ENCODE data around the gene ENO3.
A peak's percentile ranks its signal among the peaks of the same experiment; 100 is the strongest.

The ENO3 gene

DNA sequence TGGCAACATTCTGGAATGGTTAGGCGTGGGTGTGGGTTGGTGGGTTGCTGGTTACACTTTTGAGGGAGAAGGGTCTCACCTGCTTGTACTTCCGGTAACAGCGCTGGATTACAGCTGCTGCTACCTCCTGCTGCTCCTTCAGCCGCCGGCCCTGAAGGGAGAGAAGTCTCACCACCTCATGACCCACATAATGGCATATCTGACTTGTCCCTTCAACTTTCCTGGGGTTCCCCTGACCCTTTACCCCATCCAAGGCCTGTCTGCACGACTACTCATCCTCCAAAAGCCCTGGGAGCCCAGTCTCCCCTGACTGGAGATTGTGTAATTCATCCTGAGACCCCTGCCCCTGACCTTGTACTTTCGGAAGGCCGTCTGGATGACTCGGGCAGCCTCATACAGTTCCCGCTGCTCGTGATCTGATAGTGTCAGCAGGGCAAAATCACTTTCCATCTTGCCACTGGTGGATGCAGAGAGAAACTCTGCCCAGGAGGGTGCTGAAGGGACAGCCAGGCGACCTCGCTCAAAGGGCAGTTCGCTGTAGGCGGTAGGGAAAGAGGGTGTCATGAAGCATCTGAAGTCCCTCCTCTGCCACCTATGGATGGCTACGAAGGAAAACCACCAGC, 18.7 kb downstream of the ENO3 start:
- peak overlapping the region; percentile 96 for H3K27ac ChIP-seq
- TF ChIP-seq ZFX (IDR thresholded peaks at IDR 0.05; ENCODE audit: borderline replicate concordance) (no peak), CTCF (IDR thresholded peaks at IDR 0.05) (no peak)

- TF ChIP-seq CTCF (IDR thresholded peaks at IDR 0.05) (no peak), ZFX (IDR thresholded peaks at IDR 0.05; ENCODE audit: borderline replicate concordance) (no peak)
- H3K27ac ChIP-seq: peak overlapping the region; percentile 96
These were observed 19.4 kb downstream of the ENO3 start for GRCh38 chr17:4970273-4970672.

GRCh38 chr17:4971826-4972225, 20.9 kb downstream of the ENO3 start:
- H3K27ac ChIP-seq: 0 out of 2 replicates have a peak overlapping the region, but pooled peaks have one; percentile 96
- no peak for TF ChIP-seq ZFX (IDR thresholded peaks at IDR 0.05; ENCODE audit: borderline replicate concordance)
- no peak for TF ChIP-seq CTCF (IDR thresholded peaks at IDR 0.05)

- TF ChIP-seq ZFX (IDR thresholded peaks at IDR 0.05; ENCODE audit: borderline replicate concordance) (no peak), CTCF (IDR thresholded peaks at IDR 0.05) (no peak)
- no peak overlapping the region for H3K27ac ChIP-seq
These were observed 21.4 kb downstream of the ENO3 start for GRCh38 chr17:4972322-4972721.

DNA sequence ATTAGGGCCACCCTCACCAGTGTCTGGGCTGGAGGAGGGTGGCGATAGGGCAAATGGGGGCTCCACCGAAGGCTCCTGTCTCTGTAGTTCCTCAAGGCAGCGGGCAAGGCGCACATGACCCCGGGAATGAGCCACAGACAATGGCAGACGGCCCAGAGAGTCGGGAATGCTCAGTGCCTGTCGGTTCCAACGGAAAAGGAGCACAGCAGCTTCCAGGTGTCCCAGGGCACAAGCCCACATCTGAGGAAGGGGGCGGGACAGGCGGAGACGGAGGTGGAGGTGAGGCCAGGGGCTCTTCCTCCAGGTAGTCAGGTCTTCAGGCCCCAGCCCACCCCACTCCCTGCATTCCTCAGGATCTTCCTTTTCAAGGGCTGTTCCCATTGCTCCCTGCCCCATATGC, 21.8 kb downstream of the ENO3 start:
- no peak overlapping the region for H3K27ac ChIP-seq
- TF ChIP-seq ZFX (IDR thresholded peaks at IDR 0.05; ENCODE audit: borderline replicate concordance) (no peak), CTCF (IDR thresholded peaks at IDR 0.05) (no peak)

GRCh38 chr17:4973256-4974114, 22.6 kb downstream of the ENO3 start:
- no peak overlapping the region for H3K27ac ChIP-seq

More at GRCh38 chr17:4973256-4974114, 22.6 kb downstream of the ENO3 start:
- TF ChIP-seq ZFX (IDR thresholded peaks at IDR 0.05; ENCODE audit: borderline replicate concordance) (no peak), CTCF (IDR thresholded peaks at IDR 0.05) (no peak)

All from 22Rv1 (cell line).